ENCODE results near the gene GNAL.

GRCh38 chr18:11726556-11726955, 37.5 kb downstream of the GNAL start:
- TF ChIP-seq EZH2 (IDR thresholded peaks at IDR 0.05; ENCODE audit: borderline replicate concordance, low read depth, low read length, poor library complexity, severe bottlenecking) = no peak
- TF ChIP-seq, protein P1, sequence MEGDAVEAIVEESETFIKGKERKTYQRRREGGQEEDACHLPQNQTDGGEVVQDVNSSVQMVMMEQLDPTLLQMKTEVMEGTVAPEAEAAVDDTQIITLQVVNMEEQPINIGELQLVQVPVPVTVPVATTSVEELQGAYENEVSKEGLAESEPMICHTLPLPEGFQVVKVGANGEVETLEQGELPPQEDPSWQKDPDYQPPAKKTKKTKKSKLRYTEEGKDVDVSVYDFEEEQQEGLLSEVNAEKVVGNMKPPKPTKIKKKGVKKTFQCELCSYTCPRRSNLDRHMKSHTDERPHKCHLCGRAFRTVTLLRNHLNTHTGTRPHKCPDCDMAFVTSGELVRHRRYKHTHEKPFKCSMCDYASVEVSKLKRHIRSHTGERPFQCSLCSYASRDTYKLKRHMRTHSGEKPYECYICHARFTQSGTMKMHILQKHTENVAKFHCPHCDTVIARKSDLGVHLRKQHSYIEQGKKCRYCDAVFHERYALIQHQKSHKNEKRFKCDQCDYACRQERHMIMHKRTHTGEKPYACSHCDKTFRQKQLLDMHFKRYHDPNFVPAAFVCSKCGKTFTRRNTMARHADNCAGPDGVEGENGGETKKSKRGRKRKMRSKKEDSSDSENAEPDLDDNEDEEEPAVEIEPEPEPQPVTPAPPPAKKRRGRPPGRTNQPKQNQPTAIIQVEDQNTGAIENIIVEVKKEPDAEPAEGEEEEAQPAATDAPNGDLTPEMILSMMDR (conservative IDR thresholded peaks at IDR 0.05; ENCODE audit: low read depth, low read length) = no peak

All from A673 (cell line).